NCI-H526 (cell line): ENCODE results near the gene RAB3A.
"Not testable (repeated sequence)": the region's sequence is repeated elsewhere in the genome, so short reads cannot be mapped to it uniquely, and the experiment has no call there.

ENCODE experiments used
- DNase-seq, 2 experiments: peaks; one replicate each; lab custom pipeline; 2025; lab: John Stamatoyannopoulos, UW

RAB3A gene

GRCh38 chr19:18223860-18224524 is 20.1 kb upstream of the RAB3A start:
- DNase-seq = peak in 1 of 2 experiments; percentile 35

- DNase-seq = no peak
Observed at GRCh38 chr19:18221815-18222725, 18.2 kb upstream of the RAB3A start.

- peak in 1 of 2 experiments; percentile 49 for DNase-seq
Observed at GRCh38 chr19:18220632-18221275, 16.9 kb upstream of the RAB3A start.

- DNase-seq = no peak
Observed at GRCh38 chr19:18219911-18220631, 16.2 kb upstream of the RAB3A start.

- DNase-seq = no peak
Observed at GRCh38 chr19:18218600-18218999, 14.8 kb upstream of the RAB3A start.

GRCh38 chr19:18218159-18218558 is 14.3 kb upstream of the RAB3A start:
- no peak for DNase-seq

- no peak for DNase-seq
Observed at GRCh38 chr19:18216789-18217188, 12.9 kb upstream of the RAB3A start.

GRCh38 chr19:18214779-18215433 is 11.1 kb upstream of the RAB3A start:
- DNase-seq = no peak

GRCh38 chr19:18211683-18212082 is 7.8 kb upstream of the RAB3A start:
- no peak for DNase-seq

GRCh38 chr19:18209912-18210311 is 6.1 kb upstream of the RAB3A start:
- DNase-seq = not testable (repeated sequence)

- peak in 1 of 2 experiments; percentile 52 for DNase-seq
Observed at GRCh38 chr19:18208098-18208951, 4.5 kb upstream of the RAB3A start.

- no peak for DNase-seq
Observed at GRCh38 chr19:18206018-18206417, 2.2 kb upstream of the RAB3A start.

- peak in 1 of 2 experiments; percentile 43 for DNase-seq
Observed at GRCh38 chr19:18205200-18205892, 1.5 kb upstream of the RAB3A start.

GRCh38 chr19:18204394-18205199 is 755 bp upstream of the RAB3A start:
- DNase-seq = peak; percentile 60 to 84

GRCh38 chr19:18203408-18203862 is 407 bp downstream of the RAB3A start:
- DNase-seq = peak in 1 of 2 experiments; percentile 59

- DNase-seq = peak in 1 of 2 experiments; percentile 42
Observed at GRCh38 chr19:18202778-18203407, 949 bp downstream of the RAB3A start.

GRCh38 chr19:18202397-18202777 is 1.5 kb downstream of the RAB3A start:
- DNase-seq = no peak

- no peak for DNase-seq
Observed at GRCh38 chr19:18198374-18198773, 5.5 kb downstream of the RAB3A start.
